Stimulated activated CD4-positive, alpha-beta T cell treated with anti-CD3 and anti-CD28 coated beads, Interleukin-1b, Interleukin-23, amount 100 ng/mL, for 4 hours (primary cell): ENCODE data around the gene ZBED5.

ENCODE experiments used
- DNase-seq, 2 donors: peaks; one replicate each; pipeline ENCODE4 v3.0.0-alpha.2; 2020; ENCODE audit warnings: low read depth in 2 of 2

The ZBED5 gene

DNA sequence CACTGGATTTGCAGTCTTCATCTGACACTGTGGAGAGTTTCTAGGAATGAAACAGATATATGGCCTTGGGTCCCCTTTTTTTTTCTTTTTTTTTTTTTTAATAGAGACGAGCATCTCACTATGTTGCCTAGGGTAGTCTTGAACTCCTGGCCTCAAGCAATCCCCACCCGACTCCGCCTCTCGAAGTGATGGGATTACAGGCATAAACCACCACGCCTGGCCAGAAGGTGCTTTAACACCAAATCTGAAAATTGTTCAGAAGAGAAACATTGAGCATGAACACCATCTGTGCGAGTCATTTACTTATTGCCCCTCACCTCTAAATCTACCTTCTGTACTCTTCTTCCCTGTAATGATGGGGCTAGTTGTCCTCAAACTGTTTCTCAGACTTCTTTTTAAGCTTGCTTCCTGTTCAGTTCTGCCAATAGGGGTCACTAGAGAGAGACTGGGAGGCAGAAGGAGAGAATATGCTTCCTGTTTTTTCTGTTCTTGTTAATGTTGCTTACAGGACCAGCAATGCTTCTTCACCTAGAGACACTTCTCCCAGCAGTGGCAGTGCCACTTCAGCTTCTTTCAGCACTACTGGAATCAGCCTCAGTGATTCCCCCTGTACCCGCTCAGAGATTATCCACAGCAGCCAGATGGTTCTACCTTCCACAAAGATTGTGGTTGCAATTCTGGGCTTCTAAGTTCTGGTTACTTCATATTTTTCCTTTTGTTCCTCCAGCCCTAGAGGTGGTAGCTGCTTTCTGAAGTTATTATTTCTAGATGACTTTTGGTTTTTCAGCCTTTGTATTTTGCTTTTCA lies 20.8 kb upstream of the ZBED5 start:
- DNase-seq, result peak in 1 of 2 donors; percentile 12

DNA sequence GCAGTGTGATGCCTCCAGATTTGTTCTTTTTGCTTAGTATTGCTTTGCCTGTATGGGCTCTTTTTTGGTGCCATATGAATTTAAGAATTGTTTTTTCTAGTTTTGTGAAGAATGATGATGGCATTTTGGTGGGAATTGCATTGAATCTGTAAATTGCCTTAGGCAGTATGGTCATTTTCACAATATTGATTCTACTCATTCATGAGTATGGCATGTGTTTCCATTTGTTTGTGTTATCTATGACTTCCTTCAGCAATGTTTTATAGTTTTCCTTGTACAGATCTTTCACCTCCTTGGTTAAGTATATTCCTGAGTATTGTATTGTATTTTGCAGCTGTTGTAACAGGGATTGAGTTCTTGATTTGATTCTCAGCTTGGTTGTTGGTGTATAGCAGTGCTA lies 18.3 kb upstream of the ZBED5 start:
- DNase-seq, result no peak

DNA sequence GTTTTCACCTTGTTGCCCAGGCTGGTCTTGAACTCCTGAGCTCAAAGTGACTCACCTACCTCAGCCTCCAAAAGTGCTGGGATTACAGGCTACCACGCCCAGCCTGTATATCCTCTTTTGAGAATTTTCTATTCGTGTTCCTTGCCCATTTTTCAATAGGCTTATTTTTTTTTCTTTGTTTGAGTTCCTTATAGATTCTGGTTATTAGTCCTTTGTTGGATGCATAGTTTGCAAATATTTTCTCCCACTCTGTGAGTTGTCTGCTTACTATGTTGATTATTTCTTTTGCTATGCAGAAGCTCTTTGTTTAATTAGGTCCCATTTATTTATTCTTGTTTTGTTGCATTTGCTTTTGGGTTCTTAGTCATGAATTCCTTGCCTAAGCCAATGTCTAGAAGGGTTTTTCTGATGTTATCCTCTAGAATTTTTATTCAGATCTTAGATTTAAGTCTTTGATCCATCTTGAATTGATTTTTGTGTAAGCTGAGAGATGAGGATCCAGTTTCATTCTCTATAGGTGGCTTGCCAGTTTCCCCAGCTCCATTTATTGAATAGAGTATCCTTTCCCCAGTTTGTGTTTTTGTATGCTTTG lies 17.7 kb upstream of the ZBED5 start:
- DNase-seq, result no peak

DNA sequence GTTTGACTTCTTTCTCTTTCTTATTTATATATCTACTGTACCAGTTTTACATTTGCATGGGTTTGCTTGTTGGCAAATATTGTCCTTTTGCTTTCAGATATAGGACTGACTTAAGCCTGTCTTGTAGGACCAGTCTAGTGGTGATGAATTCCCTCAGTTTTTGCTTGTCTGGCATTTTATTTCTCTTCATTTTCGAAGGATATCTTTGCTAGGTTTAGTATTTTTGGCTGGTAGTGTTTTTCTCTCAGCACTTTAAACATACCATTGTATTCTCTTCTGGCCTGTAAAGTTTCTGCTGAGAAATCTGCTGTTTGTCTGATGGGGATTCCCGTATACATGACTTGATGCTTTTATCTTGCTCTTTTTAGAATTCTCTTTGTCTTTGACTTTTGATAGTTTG lies 14.2 kb upstream of the ZBED5 start:
- DNase-seq, result no peak

DNA sequence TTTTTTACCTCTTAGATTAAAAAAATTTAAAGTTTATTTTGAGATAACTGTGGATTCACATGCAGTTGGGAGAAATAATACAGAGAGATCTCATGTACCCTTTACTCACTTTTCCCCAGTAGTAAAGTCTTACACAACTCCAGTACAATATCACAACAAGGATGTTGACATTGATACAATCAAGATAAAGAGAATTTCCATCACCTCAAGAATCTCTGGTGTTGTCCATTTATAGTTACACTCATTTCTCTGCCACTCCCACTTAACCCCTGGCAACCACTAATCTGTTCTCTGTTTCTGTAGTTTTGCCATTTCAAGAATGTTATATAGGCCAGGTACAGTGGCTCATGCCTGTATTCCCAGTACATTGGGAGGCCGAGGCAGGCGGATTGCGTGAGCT lies 10.5 kb upstream of the ZBED5 start:
- DNase-seq, result no peak

DNA sequence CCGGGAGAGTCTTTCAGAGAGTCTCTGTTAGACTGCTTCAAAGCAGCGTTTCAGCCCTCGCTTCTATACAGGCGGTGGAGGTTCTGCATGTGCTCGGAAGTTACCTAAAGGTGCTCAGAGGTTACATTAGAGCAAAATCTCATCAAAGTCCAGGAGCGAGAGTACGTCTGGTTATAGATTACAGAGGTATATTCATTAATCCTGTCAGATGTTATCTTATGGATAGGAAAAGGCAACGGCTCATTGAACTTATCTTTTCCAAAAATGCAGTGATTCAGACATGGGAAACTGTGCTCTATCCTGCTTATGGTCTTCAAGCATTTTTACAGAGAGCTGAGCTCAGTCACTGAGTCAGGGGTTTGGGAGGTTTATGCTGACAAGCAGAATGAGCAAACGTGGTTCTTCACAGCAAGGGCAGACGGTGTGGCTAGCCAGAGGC lies 9.1 kb upstream of the ZBED5 start:
- DNase-seq, result no peak

DNA sequence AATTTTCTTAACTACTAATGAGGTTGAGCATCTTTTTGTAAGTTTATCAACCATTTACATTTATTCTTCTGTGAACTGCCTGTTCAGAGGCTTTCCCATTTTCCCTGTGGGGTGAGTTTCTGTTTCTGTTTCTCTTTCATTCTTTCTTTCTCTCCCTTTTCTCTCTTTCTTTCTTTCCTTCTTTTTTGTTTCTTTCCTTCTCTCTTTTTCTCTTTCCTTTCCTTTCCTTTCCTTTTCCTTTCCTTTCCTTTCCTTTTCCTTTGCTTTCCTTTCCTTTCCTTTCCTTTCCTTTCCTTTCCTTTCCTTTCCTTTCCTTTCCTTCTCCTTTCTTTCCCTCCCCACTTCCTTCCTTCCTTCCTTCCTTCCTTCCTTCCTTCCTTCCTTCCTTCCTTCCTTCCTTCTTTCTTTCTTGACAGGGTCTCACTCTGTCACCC lies 8.0 kb upstream of the ZBED5 start:
- DNase-seq, result no peak

DNA sequence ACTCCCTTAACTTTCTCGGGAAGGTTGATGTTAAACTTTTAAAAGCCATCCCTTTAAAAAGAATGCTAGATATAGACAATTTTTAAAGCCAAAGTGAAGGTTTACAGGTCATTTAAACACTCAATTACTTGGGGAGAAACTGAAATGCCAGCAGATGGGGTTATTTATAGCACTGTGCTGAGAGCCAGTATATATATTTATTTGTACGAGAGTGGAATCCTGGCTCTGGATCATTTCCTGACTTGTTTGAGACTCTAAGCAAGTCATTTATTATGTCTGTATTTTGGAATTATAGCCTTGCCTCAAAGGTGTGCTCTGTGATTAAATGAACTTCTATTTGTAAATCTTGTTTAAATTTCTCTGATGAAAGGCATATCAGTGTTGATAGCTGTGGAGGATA lies 6.8 kb upstream of the ZBED5 start:
- DNase-seq, result no peak

DNA sequence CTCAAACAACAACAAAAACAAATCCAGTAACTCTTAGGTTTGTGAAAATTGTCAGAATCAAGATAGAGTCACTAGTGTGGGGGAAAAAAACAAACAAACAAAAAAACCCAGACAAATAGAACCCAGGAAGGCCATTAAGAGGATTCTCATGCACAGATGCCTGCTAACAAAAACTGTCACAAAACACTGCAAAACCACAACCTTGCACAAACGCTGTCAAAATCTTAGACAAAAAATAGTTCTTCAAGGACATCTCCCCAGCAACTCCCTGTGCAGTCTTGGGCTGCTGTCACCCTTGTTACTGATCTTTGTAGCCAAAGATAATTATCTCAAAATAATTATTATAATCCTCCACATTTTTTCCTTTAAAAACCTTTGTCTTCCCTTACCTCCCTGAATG lies 4.6 kb upstream of the ZBED5 start:
- DNase-seq, result no peak

DNA sequence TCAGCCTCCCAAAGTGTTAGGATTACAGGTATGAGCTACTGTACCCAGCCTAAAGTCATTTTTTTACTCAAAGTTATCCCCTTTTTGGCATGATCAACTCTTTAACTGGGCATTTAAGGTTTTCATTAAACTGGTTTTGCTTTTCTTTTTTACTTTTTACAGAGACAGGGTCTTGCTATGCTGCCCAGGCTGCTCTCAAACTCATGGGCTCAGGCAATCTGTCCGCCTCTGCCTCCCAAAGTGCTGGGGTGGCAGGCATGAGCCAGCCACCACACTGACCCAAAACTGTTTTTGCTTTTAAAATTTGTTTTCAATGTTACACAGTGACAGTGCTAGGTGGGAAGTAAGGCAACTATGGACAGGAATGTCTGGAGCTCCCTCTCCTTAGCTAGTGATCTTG lies 3.9 kb upstream of the ZBED5 start:
- DNase-seq, result no peak

DNA sequence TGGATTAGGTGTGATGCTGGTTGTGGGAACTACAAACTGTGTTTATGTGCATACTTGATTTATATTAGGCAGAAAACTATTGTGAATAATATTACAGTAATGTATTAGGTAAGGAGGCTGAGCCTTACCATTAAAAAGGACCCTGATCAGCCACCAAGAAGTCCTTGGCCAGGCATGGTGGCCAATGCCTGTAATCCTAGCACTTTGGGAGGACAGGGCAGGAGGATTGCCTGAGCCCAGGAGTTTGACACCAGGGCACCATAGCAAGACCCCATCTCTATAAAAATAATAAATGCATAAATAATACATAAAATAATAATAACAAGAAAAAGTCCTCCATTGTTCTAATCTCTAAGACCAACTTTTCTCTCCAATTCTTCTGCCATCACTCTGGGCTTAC lies 3.2 kb upstream of the ZBED5 start:
- DNase-seq, result no peak

DNA sequence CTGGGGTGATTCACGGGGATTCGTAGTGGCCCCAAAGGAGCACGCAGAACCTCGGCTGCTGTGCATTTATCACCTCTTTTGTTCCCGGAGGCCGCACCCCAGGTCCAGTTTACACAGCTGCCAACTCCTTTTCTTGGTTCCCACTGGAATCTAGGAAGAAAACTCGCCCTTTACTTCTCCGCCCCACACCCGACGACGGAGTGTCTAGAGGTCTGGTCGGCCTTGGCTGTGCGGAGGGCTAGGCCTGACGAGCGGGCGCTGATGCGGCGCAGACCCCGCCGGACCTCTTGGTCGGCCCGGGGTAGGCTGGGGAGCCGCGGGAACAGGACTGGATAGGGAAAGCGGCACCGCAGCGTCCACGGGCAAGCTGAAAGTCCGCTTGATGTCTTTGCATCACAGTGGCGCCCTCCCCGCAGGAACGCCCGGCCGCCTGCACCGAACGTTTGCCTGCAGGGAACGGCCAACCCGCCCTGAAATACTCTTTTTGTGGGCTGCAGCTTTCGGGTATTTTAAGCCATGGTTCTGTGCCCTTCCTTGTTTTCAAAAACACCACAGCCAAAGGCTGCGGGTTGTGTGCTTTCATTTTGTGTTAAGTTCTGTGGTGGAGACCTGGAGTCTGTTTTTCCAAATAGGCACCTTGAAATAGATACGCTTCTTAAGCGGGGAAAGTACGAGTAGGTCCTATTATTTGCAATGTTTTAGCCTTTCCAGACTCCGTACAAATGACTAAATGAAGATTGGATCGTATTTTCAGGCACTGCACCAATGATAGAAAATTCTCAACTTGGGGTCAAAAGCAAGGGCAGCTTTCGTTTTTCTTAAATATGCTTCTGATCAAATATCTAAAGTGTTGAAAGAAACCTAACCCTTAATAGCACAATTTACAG lies 829 bp upstream of the ZBED5 start:
- DNase-seq, result peak in 1 of 2 donors; percentile 18

DNA sequence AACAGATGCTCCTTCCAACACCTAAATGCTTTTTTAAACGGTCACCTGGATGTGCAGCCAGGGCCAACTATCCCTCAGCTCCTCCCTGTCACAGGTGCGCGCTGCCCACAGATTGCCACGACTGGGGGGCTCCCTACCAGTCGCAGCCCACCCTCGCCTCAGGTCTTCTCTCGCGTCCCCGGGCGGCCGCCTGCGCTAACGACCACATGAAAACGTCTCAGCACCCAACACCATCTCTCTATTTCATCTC lies 469 bp downstream of the ZBED5 start:
- no peak for DNase-seq

DNA sequence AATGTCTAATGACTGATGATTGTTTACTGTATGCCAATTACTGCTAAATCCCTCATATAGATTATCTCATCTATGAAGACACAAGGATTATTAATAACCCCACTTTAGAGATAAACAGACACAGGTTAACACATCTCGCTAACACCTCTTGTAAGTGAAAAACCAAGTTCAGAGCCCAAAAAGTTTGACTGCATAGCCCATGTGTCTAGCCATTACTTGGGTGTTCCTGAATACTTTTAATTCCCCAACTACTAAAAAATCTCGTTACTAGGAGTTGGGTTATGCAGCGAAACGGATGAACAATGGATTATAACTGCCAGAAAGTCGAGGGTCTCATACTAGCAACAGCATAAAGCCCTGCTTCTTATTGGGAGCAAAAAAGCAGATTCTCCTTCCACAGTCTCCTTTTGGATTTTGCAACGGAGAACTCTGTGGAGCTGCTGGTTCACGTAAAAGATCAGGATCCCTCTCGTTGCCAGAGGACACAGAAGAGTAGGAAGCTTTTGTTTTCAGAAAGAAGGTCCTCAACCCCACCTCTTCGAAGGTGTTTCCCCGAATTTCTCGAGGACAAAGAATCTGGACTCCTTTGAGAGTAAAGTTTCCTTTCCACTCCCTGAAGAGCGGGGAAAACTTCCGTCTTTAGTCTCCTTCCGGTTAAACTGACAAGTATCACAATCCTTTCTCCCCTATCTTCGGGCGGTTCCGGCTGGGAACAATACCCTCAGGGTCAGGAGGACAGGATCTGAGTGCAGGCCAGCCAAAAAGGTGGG lies 979 bp downstream of the ZBED5 start:
- no peak for DNase-seq

DNA sequence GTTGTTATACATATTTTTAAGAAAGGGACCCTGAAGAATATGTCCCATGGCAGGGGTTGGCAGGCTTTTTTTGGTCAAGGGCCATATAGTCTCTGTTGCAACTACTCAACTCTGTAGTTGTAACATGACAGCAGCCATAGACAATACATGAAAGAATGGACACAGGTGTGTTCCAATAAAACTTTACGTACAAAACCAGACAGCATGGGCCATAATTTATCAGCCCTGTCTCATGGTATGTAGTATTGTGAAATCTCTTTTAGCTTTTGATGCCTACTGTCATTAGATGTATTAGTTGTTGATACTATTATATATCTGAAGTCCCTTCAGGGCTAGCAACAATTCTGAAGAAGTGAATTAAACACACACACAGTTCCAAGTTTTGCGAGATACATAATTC lies 2.6 kb downstream of the ZBED5 start:
- no peak for DNase-seq

DNA sequence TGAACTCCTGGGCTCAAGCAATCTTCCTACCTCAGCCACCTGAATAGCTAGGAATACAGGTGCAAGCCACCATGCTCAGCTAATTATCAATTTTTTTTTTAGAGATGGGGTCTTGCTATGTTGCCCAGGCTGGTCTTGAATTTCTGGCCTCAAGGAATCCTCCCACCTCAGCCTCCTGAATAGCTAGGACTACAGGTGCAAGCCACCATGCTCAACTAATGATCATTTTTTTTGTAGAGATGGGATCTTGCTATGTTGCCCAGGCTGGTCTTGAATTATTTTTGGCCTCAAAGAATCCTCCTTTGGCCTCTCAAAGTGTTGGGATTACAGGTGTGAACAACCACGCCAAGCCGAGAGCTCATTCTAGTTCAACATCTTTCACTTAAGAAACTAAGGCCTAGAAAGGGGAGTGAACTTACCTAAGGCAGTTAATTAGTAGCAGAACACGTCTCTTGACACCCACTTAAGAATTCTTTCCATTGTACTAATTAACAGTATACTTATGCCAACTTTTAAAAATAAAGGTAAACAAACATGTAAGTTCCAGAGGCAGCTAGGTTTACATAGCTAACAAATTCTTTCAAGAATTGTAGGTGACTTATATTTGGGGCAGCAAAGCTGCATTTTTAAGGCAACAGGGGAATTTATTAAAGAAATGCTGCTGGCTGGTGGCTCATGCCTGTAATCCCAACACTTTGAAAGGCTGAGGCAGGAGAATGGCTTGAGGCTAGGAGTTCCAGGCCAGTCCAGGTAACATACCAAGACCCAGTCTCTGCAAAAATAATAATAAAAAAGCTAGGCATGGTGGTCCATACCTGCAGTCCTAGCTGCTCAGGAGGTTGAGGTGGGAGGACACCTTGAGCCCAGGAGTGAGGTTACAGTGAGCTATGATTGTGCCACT lies 9.6 kb downstream of the ZBED5 start:
- no peak for DNase-seq

DNA sequence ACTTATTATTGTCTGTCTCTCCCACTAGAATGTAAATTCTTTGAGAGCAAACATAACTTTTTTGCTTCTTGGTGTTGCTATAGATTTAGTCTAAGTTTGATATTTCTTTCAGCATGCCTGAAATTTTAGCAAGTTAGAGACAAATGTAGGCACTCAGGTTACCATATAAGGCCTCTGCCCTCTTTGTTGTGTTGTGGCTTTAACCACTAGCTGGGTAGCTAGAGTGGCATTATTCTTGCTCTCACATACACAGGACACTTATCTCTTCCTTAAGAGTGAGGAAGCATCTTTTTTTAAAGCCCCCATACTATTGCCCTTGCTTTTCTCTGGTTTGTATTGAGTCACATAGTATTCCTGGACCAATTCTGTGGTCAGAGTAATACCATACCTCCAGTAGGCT lies 11.2 kb downstream of the ZBED5 start:
- DNase-seq, result no peak

DNA sequence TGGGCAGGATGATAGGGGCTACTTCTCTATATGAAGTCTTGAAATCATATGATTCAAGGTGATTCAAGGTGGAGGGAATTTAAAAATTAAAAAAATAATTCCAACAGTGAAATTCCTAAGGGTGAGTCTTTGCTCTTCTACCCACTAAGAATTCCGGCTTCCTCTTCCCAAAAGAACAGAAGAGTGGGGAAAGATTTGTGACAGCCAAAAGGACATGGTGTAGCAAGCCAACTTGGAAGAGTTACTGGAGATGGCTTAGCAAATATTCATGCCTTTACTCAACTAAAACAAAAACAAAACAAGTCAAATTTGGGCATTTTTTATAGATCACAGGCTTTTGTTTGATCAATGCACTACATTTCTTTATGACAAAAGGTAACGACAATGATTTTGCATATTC lies 12.3 kb downstream of the ZBED5 start:
- DNase-seq, result no peak

DNA sequence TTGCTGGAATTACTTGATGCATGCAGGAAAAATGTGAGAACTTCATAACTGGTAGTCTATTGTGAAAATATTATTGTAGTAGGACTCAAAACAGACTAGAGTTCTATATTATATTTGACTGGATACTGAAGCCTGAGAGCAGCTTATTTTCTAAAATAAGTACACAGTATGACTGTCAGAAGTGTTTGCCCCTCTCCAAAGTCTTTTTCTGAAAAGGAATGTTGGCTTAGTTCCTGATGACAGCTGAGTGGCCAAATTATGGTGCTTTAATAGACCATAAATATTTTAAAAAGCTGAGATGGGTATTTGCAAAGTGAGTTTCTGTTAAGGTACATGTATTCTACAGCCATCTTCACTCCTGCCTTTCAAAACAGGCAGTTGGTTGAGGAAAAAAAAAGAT lies 13.1 kb downstream of the ZBED5 start:
- DNase-seq, result no peak

DNA sequence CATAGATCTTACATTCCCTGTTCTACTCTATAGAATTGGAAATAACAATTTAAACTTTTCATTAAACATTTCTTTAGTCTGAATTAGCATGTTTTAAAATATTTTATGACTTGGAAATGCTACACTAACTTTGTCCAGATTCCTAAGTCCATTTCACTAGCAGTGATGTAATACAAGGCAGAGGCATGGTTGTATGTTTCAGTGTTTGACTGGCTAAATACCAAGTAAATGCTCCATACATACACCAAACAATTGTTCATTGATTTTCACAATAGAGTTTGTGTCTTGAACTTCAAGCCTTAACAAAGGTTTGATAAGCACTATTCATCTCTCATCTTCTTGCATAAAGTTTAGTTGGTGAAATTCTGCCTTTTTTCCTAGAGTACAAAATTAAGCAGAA lies 13.5 kb downstream of the ZBED5 start:
- no peak for DNase-seq

DNA sequence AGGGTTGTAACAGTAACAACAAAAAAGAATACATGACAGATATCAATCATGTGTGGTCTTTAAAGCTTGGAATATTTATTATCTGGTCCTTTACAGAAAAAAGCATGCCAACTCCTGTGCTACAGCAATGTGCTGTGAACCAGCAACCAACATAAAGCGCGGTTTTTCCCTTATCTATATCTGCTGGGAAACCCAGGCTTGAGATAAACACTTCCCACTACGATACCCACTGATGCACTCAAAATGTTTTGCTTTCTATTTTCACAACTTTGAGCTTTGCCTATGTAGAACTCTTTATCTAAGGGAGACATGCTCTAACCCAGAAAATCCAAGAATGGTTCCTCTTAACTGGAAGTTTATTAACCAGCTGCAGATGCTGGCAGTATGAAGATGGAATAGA lies 19.0 kb downstream of the ZBED5 start:
- DNase-seq, result no peak
